OCI-LY1 (cell line): ENCODE data around the gene SEMA6D.

Experiments used
- H2AFZ ChIP-seq: fragments of 200-600 bp; sonication (generic), shearing (Covaris generic); 2 replicates; pipeline ENCODE4 v1.6.0; 2014; ENCODE audit warnings: antibody characterized with exemption, mild to moderate bottlenecking, low read length
- H3F3A ChIP-seq: fragments of 200-600 bp; sonication (generic), shearing (Covaris generic); 2 replicates; pipeline ENCODE4 v1.6.0; 2014; ENCODE audit warnings: mild to moderate bottlenecking, antibody characterized with exemption, low read length, moderate library complexity; ENCODE audit not compliant: insufficient read depth
- H3K27ac ChIP-seq: fragments of 200-600 bp; sonication (generic); 2 replicates; pipeline ENCODE4 v1.5.1; 2014; ENCODE audit warnings: low read length, mixed run types, mild to moderate bottlenecking, low read depth; ENCODE audit not compliant: poor library complexity, severe bottlenecking
- H3K27me3 ChIP-seq: fragments of 200-600 bp; sonication (generic); 2 replicates; pipeline ENCODE4 v1.6.0; 2014; ENCODE audit warnings: antibody characterized with exemption, mild to moderate bottlenecking, low read length, moderate library complexity; ENCODE audit not compliant: insufficient read depth
- H3K36me3 ChIP-seq: fragments of 200-600 bp; sonication (generic); 2 replicates; pipeline ENCODE4 v1.6.1; 2014; ENCODE audit warnings: mild to moderate bottlenecking, antibody characterized with exemption, low read length, moderate library complexity, mixed read lengths; ENCODE audit not compliant: insufficient read depth
- H3K4me1 ChIP-seq: fragments of 200-600 bp; sonication (generic); 2 replicates; pipeline ENCODE4 v1.5.1; 2014; ENCODE audit warnings: mild to moderate bottlenecking, low read length, moderate library complexity; ENCODE audit not compliant: insufficient read depth, severe bottlenecking
- H3K4me2 ChIP-seq: fragments of 200-600 bp; sonication (generic), shearing (Covaris generic); 2 replicates; pipeline ENCODE4 v1.6.1; 2014; ENCODE audit warnings: low read length
- H3K4me3 ChIP-seq: fragments of 200-600 bp; sonication (generic); 2 replicates; pipeline ENCODE4 v1.5.1; 2014; ENCODE audit warnings: low read length, low read depth, mild to moderate bottlenecking, mixed read lengths; ENCODE audit not compliant: poor library complexity, severe bottlenecking
- H3K79me2 ChIP-seq: fragments of 200-600 bp; shearing (Covaris generic); 2 replicates; pipeline ENCODE4 v1.6.1; 2016; ENCODE audit warnings: mixed run types, low read length, mixed read lengths; ENCODE audit not compliant: insufficient read depth
- H3K9ac ChIP-seq: fragments of 200-600 bp; sonication (generic), shearing (Covaris generic); 2 replicates; pipeline ENCODE4 v1.6.1; 2014; ENCODE audit warnings: mild to moderate bottlenecking, low read length, mixed read lengths
- H3K9me2 ChIP-seq: fragments of 200-600 bp; sonication (generic), shearing (Covaris generic); 2 replicates; pipeline ENCODE4 v1.6.1; 2014; ENCODE audit warnings: low read depth, mild to moderate bottlenecking, low read length, mixed read lengths
- H3K9me3 ChIP-seq: fragments of 200-600 bp; shearing (Covaris generic); 2 replicates; pipeline ENCODE4 v1.6.1; 2014; ENCODE audit warnings: low read length, mixed read lengths
- H4K20me1 ChIP-seq: fragments of 200-600 bp; sonication (generic), shearing (Covaris generic); 2 replicates; pipeline ENCODE4 v1.6.0; 2016; ENCODE audit warnings: mild to moderate bottlenecking, low read length; ENCODE audit not compliant: insufficient read depth
- EZH2 ChIP-seq: fragments of 200-600 bp; sonication (generic), shearing (Covaris generic); IDR thresholded peaks from 2 replicates; pipeline ENCODE4 v1.8.0; 2017; ENCODE audit warnings: borderline replicate concordance, mixed run types, mild to moderate bottlenecking, antibody characterized with exemption, low read length, moderate library complexity, mixed read lengths
- TF ChIP-seq, protein P1 (sequence below): fragments of 200-600 bp; sonication (generic), shearing (Covaris generic); IDR thresholded peaks from 2 replicates; pipeline ENCODE4 v1.5.1; 2017; ENCODE audit warnings: mild to moderate bottlenecking, antibody characterized with exemption, low read length, moderate library complexity, mixed read lengths

The SEMA6D gene

DNA sequence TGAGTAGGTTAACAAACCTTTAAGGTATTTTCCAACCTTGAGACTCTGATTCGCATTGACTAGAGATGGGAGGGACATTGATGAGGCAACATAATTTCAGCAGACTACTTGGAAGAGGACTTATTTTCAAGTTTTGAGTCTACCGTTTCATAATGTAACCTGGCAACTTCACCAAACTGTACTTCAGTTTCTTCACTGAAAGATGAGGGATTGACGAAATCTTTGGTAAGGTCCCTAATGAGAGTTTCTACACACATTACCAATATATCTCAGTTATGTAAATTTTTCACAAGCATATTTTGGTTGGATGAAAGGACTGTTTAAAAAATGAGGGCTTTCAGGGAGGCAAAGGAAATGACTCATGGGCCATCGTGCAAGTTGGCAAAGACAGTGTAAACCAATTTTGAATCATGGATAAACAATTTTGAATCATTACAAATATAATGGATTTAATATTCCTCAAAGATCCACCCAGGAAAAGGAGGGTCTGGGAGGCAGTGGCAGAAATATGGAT, 28.7 kb upstream of the SEMA6D start:
- Histone ChIP-seq H3K9ac (no peak overlapping the region), H3K79me2 (no peaks in the 10 kb centered on the region), H2AFZ (no peak overlapping the region), H3K9me2 (no peaks in the 10 kb centered on the region), H3K4me3 (no peak overlapping the region), H3F3A (no peaks in the 10 kb centered on the region), H3K27me3 (no peaks in the 10 kb centered on the region), H4K20me1 (no peaks in the 10 kb centered on the region), H3K9me3 (no peaks in the 10 kb centered on the region), H3K4me2 (no peak overlapping the region), H3K4me1 (no peaks in the 10 kb centered on the region), H3K27ac (no peak overlapping the region), H3K36me3 (no peaks in the 10 kb centered on the region)
- no peak for TF ChIP-seq EZH2
- TF ChIP-seq, protein P1, sequence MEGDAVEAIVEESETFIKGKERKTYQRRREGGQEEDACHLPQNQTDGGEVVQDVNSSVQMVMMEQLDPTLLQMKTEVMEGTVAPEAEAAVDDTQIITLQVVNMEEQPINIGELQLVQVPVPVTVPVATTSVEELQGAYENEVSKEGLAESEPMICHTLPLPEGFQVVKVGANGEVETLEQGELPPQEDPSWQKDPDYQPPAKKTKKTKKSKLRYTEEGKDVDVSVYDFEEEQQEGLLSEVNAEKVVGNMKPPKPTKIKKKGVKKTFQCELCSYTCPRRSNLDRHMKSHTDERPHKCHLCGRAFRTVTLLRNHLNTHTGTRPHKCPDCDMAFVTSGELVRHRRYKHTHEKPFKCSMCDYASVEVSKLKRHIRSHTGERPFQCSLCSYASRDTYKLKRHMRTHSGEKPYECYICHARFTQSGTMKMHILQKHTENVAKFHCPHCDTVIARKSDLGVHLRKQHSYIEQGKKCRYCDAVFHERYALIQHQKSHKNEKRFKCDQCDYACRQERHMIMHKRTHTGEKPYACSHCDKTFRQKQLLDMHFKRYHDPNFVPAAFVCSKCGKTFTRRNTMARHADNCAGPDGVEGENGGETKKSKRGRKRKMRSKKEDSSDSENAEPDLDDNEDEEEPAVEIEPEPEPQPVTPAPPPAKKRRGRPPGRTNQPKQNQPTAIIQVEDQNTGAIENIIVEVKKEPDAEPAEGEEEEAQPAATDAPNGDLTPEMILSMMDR = no peak

DNA sequence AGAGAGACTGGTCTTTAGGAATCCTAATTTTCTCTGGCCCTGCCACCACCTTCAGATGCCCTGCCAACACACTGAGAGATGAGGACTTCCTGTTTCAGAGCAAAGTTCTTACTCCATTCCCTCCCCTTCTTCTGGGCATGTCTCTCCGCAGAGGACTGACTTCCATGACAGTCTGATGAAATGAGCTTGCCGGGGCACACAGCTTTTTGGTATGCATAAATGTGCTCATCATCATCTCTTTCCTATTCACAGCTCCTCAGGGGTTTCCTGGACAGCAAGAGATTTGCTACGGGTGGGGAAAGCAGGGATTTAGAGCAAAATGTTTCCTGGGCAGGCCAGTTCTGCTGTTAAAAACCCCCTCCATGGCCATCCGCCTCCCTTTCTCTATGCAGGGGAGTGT, 27.6 kb upstream of the SEMA6D start:
- H3K27me3 ChIP-seq = no peaks in the 10 kb centered on the region
- no peaks in the 10 kb centered on the region for H3K79me2 ChIP-seq
- H3F3A ChIP-seq = no peaks in the 10 kb centered on the region
- H3K27ac ChIP-seq = no peak overlapping the region
- no peak overlapping the region for H3K4me3 ChIP-seq
- H3K9me3 ChIP-seq = no peaks in the 10 kb centered on the region
- H2AFZ ChIP-seq = no peak overlapping the region
- H3K4me1 ChIP-seq = no peaks in the 10 kb centered on the region
- no peaks in the 10 kb centered on the region for H3K9me2 ChIP-seq
- TF ChIP-seq, protein P1 = no peak
- TF ChIP-seq EZH2 = no peak
- H3K9ac ChIP-seq = no peak overlapping the region
- no peaks in the 10 kb centered on the region for H4K20me1 ChIP-seq
- H3K4me2 ChIP-seq = no peak overlapping the region
- no peaks in the 10 kb centered on the region for H3K36me3 ChIP-seq

DNA sequence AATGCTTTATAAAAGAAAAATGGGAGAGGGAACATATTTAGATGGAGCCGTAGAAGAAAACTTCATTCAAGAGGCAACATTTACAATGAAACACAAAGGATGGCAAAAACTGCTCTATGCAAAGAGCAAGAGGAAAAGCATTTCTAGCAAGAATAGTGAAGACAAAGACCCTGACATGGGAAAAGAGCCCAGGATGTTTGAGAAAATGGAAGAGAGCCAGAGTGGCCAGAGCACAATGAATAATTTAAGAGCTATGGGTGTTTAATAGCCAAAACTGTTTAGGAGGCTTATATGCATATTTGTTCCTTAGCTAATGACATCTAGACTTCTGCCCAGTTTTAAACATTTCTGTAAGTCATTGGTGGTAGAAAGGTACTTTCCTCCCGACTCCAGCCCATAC, 25.4 kb upstream of the SEMA6D start:
- H4K20me1 ChIP-seq = no peaks in the 10 kb centered on the region
- no peak overlapping the region for H3K4me3 ChIP-seq
- H2AFZ ChIP-seq = no peak overlapping the region
- H3K27me3 ChIP-seq = no peaks in the 10 kb centered on the region
- no peak overlapping the region for H3K4me2 ChIP-seq
- H3F3A ChIP-seq = no peaks in the 10 kb centered on the region
- H3K36me3 ChIP-seq = no peaks in the 10 kb centered on the region
- TF ChIP-seq EZH2 = no peak
- TF ChIP-seq, protein P1 = no peak
- H3K4me1 ChIP-seq = no peaks in the 10 kb centered on the region
- no peak overlapping the region for H3K27ac ChIP-seq
- H3K9me3 ChIP-seq = no peaks in the 10 kb centered on the region
- no peaks in the 10 kb centered on the region for H3K79me2 ChIP-seq
- H3K9me2 ChIP-seq = no peaks in the 10 kb centered on the region
- H3K9ac ChIP-seq = no peak overlapping the region
